Lung (tissue), 16 donors: Measurements from ENCODE around the gene SEMA5A. TPM values are rescaled to one million over a fixed set of nuclear protein-coding genes. Genes with fewer than 3 reads are reported as not detected.

Experiments used
- ATAC-seq: fragments of 200-7000 bp; cut with Tn5 transposase; one replicate; pipeline ENCODE4 v1.9.1; 2020; ENCODE audit warnings: moderate number of reproducible peaks; ENCODE audit not compliant: insufficient read depth, low FRiP score
- DNase-seq, 3 donors: peaks; one replicate each; pipeline ENCODE4 v3.0.0-alpha.2; 2013 to 2017
- H3K27ac ChIP-seq, 2 donors: one replicate each; pipeline ENCODE4 v1.5.1; 2013; ENCODE audit warnings: mild to moderate bottlenecking in 2 of 2, moderate library complexity in 2 of 2, control low read depth in 1 of 2, inconsistent platforms in 1 of 2, low read depth in 1 of 2, low read length in 1 of 2
- H3K27me3 ChIP-seq, 3 donors: one replicate each; pipeline ENCODE4 v1.5.1; 2013; ENCODE audit warnings: low read length in 2 of 3; ENCODE audit not compliant: control insufficient read depth in 3 of 3, insufficient read depth in 3 of 3
- H3K36me3 ChIP-seq, 4 donors: one replicate each; pipeline ENCODE4 v1.5.1; 2013; ENCODE audit warnings: low read length in 4 of 4, mild to moderate bottlenecking in 1 of 4, moderate library complexity in 1 of 4; ENCODE audit not compliant: control insufficient read depth in 4 of 4, insufficient read depth in 4 of 4
- H3K4me1 ChIP-seq, 5 donors: one replicate each; pipeline ENCODE4 v1.5.1; 2013; ENCODE audit warnings: low read length in 5 of 5, mild to moderate bottlenecking in 2 of 5, moderate library complexity in 1 of 5; ENCODE audit not compliant: control insufficient read depth in 5 of 5, insufficient read depth in 5 of 5
- H3K4me3 ChIP-seq: one replicate; pipeline ENCODE4 v1.5.1; 2013; ENCODE audit warnings: mild to moderate bottlenecking, control low read depth, moderate library complexity
- H3K9ac ChIP-seq, 2 donors: one replicate each; pipeline ENCODE4 v1.5.1; 2013; ENCODE audit warnings: low read length in 2 of 2, control low read depth in 1 of 2; ENCODE audit not compliant: insufficient read depth in 1 of 2
- H3K9me3 ChIP-seq, 4 donors: one replicate each; pipeline ENCODE4 v1.5.1; 2013; ENCODE audit warnings: low read length in 3 of 4, mild to moderate bottlenecking in 1 of 4, moderate library complexity in 1 of 4; ENCODE audit not compliant: control insufficient read depth in 4 of 4, insufficient read depth in 3 of 4
- WGBS, 2 donors: extraction: QIAGEN DNeasy Blood & Tissue Kit; methylation state at CpG; one replicate each; pipeline ENCODE4 v1.1.7; 2013; 5-methylcytosine and 5-hydroxymethylcytosine counted together
- long read RNA-seq, 5 donors: transcript quantifications; one replicate each; lab custom pipeline, GENCODE V29; 2026
- polyA plus RNA-seq, 2 donors: library from polyadenylated mRNA; stranded (reverse); fragments of 200-250 nt; gene quantifications; one replicate each; pipeline ENCODE4 v1.2.1, GENCODE V29; 2013
- total RNA-seq, 2 donors: library from RNA; depleted of rRNA in 1 of 2; stranded (reverse); fragments of >200 nt in 1 of 2; gene quantifications; one replicate each; pipeline ENCODE4 v1.2.1, GENCODE V29; 2014 to 2021
- TF ChIP-seq, protein P1 (sequence below): IDR thresholded peaks from 2 replicates; pipeline ENCODE4 v1.5.1; 2012; ENCODE audit warnings: mild to moderate bottlenecking; ENCODE audit errors: control extremely low read depth, extremely low read depth
- donor health status: control.
- donor health status: control.
- donor health status: Bipolar disorder and iron deficiency.
- donor health status: healthy.
- donor health status: DM: yes; HTN: yes; CAD: no.

SEMA5A gene, protein sequence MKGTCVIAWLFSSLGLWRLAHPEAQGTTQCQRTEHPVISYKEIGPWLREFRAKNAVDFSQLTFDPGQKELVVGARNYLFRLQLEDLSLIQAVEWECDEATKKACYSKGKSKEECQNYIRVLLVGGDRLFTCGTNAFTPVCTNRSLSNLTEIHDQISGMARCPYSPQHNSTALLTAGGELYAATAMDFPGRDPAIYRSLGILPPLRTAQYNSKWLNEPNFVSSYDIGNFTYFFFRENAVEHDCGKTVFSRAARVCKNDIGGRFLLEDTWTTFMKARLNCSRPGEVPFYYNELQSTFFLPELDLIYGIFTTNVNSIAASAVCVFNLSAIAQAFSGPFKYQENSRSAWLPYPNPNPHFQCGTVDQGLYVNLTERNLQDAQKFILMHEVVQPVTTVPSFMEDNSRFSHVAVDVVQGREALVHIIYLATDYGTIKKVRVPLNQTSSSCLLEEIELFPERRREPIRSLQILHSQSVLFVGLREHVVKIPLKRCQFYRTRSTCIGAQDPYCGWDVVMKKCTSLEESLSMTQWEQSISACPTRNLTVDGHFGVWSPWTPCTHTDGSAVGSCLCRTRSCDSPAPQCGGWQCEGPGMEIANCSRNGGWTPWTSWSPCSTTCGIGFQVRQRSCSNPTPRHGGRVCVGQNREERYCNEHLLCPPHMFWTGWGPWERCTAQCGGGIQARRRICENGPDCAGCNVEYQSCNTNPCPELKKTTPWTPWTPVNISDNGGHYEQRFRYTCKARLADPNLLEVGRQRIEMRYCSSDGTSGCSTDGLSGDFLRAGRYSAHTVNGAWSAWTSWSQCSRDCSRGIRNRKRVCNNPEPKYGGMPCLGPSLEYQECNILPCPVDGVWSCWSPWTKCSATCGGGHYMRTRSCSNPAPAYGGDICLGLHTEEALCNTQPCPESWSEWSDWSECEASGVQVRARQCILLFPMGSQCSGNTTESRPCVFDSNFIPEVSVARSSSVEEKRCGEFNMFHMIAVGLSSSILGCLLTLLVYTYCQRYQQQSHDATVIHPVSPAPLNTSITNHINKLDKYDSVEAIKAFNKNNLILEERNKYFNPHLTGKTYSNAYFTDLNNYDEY
- total RNA-seq (10 to 100 TPM; 23.4 to 44.9 TPM), polyA plus RNA-seq (1 to 10 TPM; 3.1 to 4.0 TPM)
- long read RNA-seq, donor 1 = 0 reads
- long read RNA-seq, donor 2 = 0 reads
- long read RNA-seq, donor 3 = 0 reads
- long read RNA-seq, donor 4 = 0 reads
- long read RNA-seq, donor 5 = 0 reads

DNA sequence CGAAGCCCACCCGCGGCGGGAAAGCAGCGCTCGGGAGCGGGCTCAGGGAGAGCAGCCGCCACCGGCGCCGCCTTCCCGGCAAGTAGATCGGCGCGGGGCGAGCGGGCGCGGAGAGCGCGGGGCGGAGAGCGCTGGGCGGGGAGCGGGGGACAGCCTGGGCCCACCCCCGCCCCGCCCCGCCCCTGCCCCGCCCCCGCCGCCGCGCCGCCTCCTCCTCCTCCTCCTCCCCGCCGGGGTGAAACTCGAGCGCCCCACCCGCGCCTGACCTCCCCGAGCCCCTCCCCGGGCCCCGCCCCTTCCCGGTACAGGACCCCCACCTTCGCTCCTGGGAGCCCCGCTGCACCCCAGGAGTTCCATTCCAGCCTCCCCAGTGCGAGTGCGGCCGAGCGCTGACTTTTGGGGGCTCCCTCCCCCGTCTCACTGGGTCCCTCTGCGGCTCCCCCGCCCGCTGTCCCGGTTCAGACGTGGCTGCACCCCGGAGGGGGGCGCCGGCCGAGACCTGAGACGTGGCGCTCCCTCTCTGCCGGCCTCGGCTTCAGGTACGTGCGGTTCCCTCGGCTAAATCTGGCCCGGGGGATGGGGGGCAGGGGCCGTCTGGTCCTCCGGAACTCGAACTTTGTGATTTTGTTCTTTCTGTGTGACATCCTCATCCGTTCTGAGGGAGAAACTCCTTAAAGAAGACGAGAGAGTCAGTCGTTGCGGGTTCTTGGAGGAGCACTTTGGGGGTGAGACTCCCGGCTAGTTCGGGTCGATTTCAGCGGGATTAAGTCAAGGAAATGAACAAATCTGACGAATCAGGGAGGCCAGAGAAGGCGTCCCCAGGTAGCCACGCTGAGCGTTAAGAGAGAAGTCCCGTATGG is at the start of gene SEMA5A:
SEMA5A (minus strand) TSS at position 84 of the 860 bp plus-strand sequence. CDS start 166,129 bp downstream, outside the sequence.
- Histone ChIP-seq H3K4me3 (peak within 1 kb of the TSS; percentile 59), H3K9ac (peak within 1 kb of the TSS; percentile 67 to 92), H3K27ac (peak within 1 kb of the TSS; percentile 92 to 93), H3K9me3 (peaks cover 0 to 5% (median 0%) of the 10 kb centered on the region in 4 donors), H3K4me1 (peaks cover 0 to 25% (median 4%) of the 10 kb centered on the region in 5 donors), H3K27me3 (no peaks in the 10 kb centered on the region), H3K36me3 (peaks cover 4 to 16% (median 9%) of the 10 kb centered on the region in 4 donors)
- 3 to 5% methylated on average over 62 to 74 of the region's 84 CpGs for WGBS, 2 donors
- DNase-seq (peak; percentile 81 to 87 (median 86)), ATAC-seq (peak; percentile 82)
- TF ChIP-seq, protein P1, sequence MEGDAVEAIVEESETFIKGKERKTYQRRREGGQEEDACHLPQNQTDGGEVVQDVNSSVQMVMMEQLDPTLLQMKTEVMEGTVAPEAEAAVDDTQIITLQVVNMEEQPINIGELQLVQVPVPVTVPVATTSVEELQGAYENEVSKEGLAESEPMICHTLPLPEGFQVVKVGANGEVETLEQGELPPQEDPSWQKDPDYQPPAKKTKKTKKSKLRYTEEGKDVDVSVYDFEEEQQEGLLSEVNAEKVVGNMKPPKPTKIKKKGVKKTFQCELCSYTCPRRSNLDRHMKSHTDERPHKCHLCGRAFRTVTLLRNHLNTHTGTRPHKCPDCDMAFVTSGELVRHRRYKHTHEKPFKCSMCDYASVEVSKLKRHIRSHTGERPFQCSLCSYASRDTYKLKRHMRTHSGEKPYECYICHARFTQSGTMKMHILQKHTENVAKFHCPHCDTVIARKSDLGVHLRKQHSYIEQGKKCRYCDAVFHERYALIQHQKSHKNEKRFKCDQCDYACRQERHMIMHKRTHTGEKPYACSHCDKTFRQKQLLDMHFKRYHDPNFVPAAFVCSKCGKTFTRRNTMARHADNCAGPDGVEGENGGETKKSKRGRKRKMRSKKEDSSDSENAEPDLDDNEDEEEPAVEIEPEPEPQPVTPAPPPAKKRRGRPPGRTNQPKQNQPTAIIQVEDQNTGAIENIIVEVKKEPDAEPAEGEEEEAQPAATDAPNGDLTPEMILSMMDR = no peak

DNA sequence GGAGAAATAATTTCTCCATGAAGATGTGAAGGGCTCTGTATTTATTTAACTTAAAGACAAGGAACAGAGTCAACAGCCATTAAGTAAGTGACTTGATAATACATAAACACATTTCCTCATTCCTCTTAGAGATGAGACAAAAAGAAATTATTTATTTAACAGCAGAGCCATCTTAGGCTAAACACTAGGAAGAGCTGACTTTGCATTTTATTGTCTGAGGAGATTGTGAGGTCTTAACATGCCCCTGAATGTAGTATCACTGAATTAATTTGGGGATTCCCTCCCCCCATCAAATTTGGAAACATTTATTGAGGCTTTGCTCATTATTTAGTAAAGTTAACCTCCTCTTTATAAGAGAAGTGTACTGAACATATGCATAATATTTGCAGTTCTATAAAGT is 49.0 kb upstream of the SEMA5A start:
- Histone ChIP-seq H3K4me3 (no peak overlapping the region), H3K27ac (no peak overlapping the region), H3K9ac (no peak overlapping the region), H3K36me3 (no peaks in the 10 kb centered on the region), H3K27me3 (no peaks in the 10 kb centered on the region), H3K9me3 (peaks cover 0 to 3% (median 0%) of the 10 kb centered on the region in 4 donors), H3K4me1 (no peaks in the 10 kb centered on the region)
- TF ChIP-seq, protein P1 = no peak
- DNase-seq = no peak
- ATAC-seq = no peak

DNA sequence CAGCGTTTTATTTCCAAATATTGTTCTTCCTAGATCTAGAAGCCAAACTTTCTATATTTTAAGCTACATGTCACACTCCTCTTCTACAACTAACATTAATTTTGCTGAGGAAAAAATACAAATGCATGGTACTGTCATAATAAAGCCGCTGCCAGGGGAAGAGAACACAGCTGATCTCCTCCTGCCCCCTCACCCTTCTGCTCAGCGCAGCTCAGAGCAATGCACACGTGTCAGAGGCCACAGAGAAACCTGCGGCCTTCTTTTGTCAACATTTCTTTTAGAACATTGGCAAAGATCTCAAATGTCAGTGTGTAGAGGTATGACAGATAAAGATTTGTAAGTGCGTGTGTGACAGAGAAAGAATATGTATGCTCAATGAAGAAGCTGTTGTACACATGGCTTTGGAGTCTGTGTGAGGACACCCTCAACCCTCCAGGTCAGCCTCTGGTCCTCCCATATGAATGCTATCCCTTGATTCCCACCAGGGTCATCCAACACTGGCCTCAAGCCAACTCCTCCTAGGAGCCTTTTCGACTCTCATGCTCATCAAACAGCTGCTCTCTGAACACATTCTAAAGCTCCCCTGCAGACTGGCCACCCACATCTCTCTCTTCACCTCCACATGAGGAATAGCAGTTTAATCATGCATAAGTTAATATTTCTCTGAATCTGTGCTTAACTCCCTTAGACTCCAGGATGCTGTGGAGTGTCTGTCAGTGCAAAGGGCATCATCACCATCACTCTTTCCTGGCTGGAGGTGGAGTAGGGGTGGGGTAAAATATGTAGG is 43.4 kb upstream of the SEMA5A start:
- ATAC-seq (no peak), DNase-seq (no peak)
- Histone ChIP-seq H3K36me3 (no peaks in the 10 kb centered on the region), H3K27ac (no peak overlapping the region), H3K27me3 (no peaks in the 10 kb centered on the region), H3K4me1 (no peaks in the 10 kb centered on the region), H3K4me3 (no peak overlapping the region), H3K9me3 (peaks cover 0 to 3% (median 0%) of the 10 kb centered on the region in 4 donors), H3K9ac (no peak overlapping the region)
- 80 to 84% methylated on average over 7 of the region's 7 CpGs for WGBS, 2 donors
- TF ChIP-seq, protein P1 = no peak
